ENCODE measurements around the gene RDH13.
"Not testable (repeated sequence)": the region's sequence is repeated elsewhere in the genome, so short reads cannot be mapped to it uniquely, and the experiment has no call there.

The RDH13 gene

DNA sequence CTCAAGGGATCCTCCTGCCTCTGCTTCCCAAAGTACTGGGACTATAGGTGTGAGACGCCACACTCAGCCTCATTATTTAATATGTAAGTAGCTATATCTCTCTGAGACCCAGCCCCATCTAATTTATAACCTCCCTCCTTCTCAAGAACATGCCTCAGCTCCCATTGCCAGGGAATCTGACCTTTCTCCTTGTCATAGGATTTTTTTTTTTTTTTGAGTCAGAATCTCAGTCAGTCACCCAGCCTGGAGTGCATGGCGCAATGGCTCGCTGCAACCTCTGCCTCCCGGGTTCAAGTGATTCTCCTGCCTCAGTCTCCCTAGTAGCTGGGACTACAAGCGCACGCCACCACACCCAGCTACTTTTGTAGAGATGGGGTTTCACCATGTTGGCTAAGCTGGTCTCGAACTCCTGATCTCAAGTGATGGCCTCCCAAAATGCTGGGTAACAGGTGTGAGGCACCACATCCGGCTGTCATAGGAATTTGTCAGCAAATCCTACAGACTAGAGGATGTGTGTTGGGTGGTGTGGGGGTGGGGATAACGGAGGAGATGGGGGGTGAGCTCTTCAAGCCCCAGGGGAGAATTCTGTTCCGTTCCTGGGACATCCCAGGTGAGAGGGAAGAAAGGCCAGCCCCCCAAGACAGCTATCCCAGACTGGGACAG lies 7.6 kb upstream of the RDH13 start:
- H3K36me3 ChIP-seq (ENCODE audit: control insufficient read depth, insufficient read depth, low read length) = no peaks in the 10 kb centered on the region
- H3K9ac ChIP-seq (ENCODE audit: low read length) = no peak overlapping the region
- H3K9me3 ChIP-seq (ENCODE audit: control insufficient read depth, insufficient read depth, low read depth, low read length) = no peaks in the 10 kb centered on the region
- H3K4me3 ChIP-seq (ENCODE audit: low read depth, low read length) = no peak overlapping the region
- peaks cover 14% of the 10 kb centered on the region; the same call in 1 of the 2 replicates for H3K4me1 ChIP-seq (ENCODE audit: control insufficient read depth, insufficient read depth, low read length)
- H3K27ac ChIP-seq (ENCODE audit: low read depth, low read length) = no peak overlapping the region
- H3K27me3 ChIP-seq (ENCODE audit: control insufficient read depth, insufficient read depth, low read length) = peaks cover 88% of the 10 kb centered on the region

DNA sequence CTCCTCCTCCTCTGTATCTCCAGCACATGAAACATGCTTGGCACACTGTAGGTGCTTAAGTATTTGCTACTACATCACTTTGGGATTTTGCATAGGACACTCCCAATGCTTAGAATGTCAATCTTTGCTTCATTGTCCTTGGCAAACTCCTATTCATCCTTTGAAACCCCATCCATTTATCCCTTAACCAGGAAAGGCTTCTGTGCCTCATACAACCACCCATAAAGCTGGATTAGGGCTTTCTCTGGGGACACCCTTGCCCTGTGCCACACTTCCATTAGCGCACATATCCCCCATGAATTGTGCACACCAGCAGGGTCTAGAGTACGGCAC lies 6.9 kb upstream of the RDH13 start:
- H3K36me3 ChIP-seq (ENCODE audit: control insufficient read depth, insufficient read depth, low read length) = no peaks in the 10 kb centered on the region
- no peak overlapping the region for H3K9ac ChIP-seq (ENCODE audit: low read length)
- peak overlapping the region; percentile 53; the same call in 1 of the 2 replicates for H3K4me3 ChIP-seq (ENCODE audit: low read depth, low read length)
- peaks cover 9% of the 10 kb centered on the region; the same call in 1 of the 2 replicates for H3K4me1 ChIP-seq (ENCODE audit: control insufficient read depth, insufficient read depth, low read length)
- peaks cover 90% of the 10 kb centered on the region for H3K27me3 ChIP-seq (ENCODE audit: control insufficient read depth, insufficient read depth, low read length)
- no peaks in the 10 kb centered on the region for H3K9me3 ChIP-seq (ENCODE audit: control insufficient read depth, insufficient read depth, low read depth, low read length)
- H3K27ac ChIP-seq (ENCODE audit: low read depth, low read length) = no peak overlapping the region

DNA sequence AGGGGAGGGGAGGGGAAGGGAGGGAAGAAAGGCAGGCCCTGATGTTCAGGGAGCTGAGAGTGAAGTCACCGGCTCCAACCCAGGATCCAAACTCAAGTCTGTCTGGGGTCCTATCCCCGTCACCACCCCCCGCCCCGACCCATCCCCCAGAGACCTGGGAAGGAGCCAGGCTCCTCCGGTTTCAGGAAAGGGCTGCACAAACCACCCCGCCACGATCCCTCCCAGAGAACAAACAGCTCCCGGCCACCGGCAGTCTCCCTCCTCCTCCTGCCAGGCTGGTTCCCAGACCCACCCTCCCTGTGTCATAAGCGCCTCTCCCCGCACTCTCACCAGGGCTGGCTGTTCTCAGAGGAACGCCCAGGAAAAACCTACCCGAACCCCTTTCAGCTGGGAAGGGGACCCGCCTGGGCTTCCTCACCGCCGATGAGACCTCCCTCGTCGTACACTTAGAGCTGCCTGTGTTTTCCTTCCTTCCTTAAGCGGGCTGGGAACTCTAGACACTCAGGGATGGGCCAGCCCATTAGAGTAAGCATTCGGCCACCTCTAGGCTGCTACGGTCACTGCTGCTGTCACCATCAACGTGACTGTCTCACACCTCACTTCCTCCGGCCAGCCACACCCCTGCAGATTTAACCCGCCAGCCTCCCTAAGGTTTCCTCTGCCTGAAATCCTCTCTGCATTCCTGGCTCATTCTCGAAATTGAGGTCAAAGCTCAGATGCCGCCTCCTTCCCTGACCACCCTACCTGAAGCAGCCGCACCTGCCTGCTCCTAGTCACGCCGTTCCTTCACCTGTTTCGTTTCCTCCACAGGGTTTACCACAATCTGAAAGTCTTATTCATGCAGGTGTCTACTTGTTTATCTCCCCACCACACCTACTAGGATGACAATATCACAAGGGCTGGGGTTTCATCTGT lies 6.3 kb upstream of the RDH13 start:
- Histone ChIP-seq H3K9ac (ENCODE audit: low read length) (no peak overlapping the region), H3K9me3 (ENCODE audit: control insufficient read depth, insufficient read depth, low read depth, low read length) (no peaks in the 10 kb centered on the region), H3K36me3 (ENCODE audit: control insufficient read depth, insufficient read depth, low read length) (no peaks in the 10 kb centered on the region), H3K4me3 (ENCODE audit: low read depth, low read length) (peak overlapping the region; percentile 53), H3K27me3 (ENCODE audit: control insufficient read depth, insufficient read depth, low read length) (peaks cover 92% of the 10 kb centered on the region), H3K4me1 (ENCODE audit: control insufficient read depth, insufficient read depth, low read length) (peaks cover 9% of the 10 kb centered on the region; the same call in 1 of the 2 replicates), H3K27ac (ENCODE audit: low read depth, low read length) (no peak overlapping the region)

DNA sequence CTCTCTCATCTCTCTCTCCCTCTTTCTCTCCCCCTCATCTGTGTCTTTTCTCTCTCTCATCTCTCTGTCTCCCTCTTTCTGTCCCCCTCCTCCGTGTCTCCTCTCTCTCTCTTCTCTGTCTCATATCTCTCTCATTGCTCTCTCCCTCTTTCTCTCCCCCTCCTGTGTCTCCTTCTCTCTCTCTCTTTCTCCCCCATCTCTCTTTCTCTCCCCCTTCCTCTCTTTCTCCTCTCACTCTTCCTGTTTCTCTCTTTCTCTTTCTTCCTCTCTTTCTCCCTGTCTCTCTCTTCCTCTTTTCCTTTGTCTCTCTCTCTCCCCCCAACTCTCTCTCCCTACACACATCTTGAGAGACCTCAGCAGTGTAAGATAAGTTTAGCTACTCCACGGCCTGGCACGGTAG lies 4.9 kb upstream of the RDH13 start:
- peaks cover 9% of the 10 kb centered on the region; the same call in 1 of the 2 replicates for H3K4me1 ChIP-seq (ENCODE audit: control insufficient read depth, insufficient read depth, low read length)
- no peak overlapping the region for H3K27ac ChIP-seq (ENCODE audit: low read depth, low read length)
- peaks cover 89% of the 10 kb centered on the region for H3K27me3 ChIP-seq (ENCODE audit: control insufficient read depth, insufficient read depth, low read length)

DNA sequence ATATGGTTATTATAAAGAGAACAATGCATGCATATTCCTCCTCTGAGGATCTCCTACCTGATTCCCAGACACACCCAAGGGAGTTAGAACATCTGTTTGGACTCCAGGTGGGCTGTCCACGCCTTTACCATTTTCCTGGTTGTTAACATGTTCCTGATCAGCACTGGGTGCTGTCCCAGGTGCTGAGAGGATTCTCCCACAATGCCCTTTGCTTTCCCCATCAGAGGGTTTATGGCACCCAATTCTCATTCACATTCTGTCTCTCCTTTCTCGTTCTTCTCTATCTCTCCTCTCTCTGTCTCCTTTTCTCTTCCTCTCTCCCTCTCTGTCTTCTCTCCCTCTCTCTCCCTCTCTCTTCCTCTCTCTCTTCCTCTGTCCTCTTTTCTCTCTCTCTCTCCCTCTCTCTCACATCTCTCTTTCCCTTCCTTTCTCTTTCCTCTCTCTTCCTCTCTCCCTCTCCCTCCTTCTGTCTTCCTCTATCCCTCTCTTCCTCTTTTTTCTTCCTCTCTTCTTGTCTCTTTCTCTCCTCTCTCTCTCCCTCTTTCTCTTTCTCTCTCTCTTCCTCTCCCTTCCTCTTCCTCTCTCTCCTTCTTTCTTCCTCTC lies 3.3 kb upstream of the RDH13 start:
- no peak overlapping the region for H3K9ac ChIP-seq (ENCODE audit: low read length)
- H3K27me3 ChIP-seq (ENCODE audit: control insufficient read depth, insufficient read depth, low read length) = peaks cover 72% of the 10 kb centered on the region
- H3K27ac ChIP-seq (ENCODE audit: low read depth, low read length) = no peak overlapping the region
- no peaks in the 10 kb centered on the region for H3K9me3 ChIP-seq (ENCODE audit: control insufficient read depth, insufficient read depth, low read depth, low read length)
- no peak overlapping the region for H3K4me3 ChIP-seq (ENCODE audit: low read depth, low read length)
- H3K36me3 ChIP-seq (ENCODE audit: control insufficient read depth, insufficient read depth, low read length) = no peaks in the 10 kb centered on the region
- H3K4me1 ChIP-seq (ENCODE audit: control insufficient read depth, insufficient read depth, low read length) = 0 out of 2 replicates have a peak, but pooled peaks cover 9% of the 10 kb centered on the region

More for the DNA sequence above, 4.9 kb upstream of the RDH13 start:
- no peaks in the 10 kb centered on the region for H3K9me3 ChIP-seq (ENCODE audit: control insufficient read depth, insufficient read depth, low read depth, low read length)
- H3K4me3 ChIP-seq (ENCODE audit: low read depth, low read length) = no peak overlapping the region
- H3K36me3 ChIP-seq (ENCODE audit: control insufficient read depth, insufficient read depth, low read length) = no peaks in the 10 kb centered on the region
- H3K9ac ChIP-seq (ENCODE audit: low read length) = no peak overlapping the region

DNA sequence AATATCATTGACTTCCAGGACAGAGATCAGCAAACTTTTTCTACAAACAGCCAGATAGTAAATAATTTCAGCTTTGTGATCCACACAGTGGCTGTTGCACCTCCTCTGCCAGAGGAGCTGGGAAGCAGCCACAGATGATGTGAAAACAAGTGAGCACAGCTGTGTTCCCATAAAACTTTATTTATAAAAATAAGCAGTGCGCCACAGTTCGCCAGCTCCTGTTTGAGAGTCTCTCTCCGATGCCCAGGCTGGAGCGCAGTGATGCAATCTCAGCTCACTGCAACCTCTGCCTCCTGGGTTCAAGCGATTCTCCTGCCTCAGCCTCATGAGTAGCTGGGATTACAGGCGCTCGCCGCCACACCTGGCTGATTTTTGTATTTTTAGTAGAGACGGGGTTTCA lies 2.6 kb upstream of the RDH13 start:
- not testable (repeated sequence) for H3K9ac ChIP-seq (ENCODE audit: low read length); H3K36me3 ChIP-seq (ENCODE audit: control insufficient read depth, insufficient read depth, low read length); H3K4me1 ChIP-seq (ENCODE audit: control insufficient read depth, insufficient read depth, low read length); H3K9me3 ChIP-seq (ENCODE audit: control insufficient read depth, insufficient read depth, low read depth, low read length); H3K27ac ChIP-seq (ENCODE audit: low read depth, low read length); H3K4me3 ChIP-seq (ENCODE audit: low read depth, low read length)
- H3K27me3 ChIP-seq (ENCODE audit: control insufficient read depth, insufficient read depth, low read length) = peaks cover 65% of the 10 kb centered on the region

DNA sequence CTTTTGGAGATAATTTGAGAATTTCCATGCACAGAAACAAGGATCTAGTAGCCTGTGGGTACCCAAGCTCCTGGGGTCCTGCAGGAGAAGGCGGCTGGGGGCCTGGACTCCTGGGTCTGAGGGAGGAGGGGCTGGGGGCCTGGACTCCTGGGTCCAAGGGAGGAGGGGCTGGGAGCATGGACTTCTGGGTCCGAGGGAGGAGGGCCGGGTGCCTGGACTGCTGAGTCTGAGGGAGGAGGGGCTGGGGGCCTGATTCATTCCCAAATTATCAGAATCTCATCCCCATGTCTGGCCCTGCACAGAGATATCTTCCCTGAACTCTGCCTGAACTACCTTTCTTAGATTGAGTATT lies 520 bp upstream of the RDH13 start:
- Histone ChIP-seq H3K9me3 (ENCODE audit: control insufficient read depth, insufficient read depth, low read depth, low read length) (no peaks in the 10 kb centered on the region), H3K4me3 (ENCODE audit: low read depth, low read length) (no peak overlapping the region), H3K27ac (ENCODE audit: low read depth, low read length) (no peak overlapping the region), H3K9ac (ENCODE audit: low read length) (no peak overlapping the region), H3K36me3 (ENCODE audit: control insufficient read depth, insufficient read depth, low read length) (peaks cover 5% of the 10 kb centered on the region), H3K27me3 (ENCODE audit: control insufficient read depth, insufficient read depth, low read length) (peaks cover 48% of the 10 kb centered on the region), H3K4me1 (ENCODE audit: control insufficient read depth, insufficient read depth, low read length) (no peaks in the 10 kb centered on the region)

DNA sequence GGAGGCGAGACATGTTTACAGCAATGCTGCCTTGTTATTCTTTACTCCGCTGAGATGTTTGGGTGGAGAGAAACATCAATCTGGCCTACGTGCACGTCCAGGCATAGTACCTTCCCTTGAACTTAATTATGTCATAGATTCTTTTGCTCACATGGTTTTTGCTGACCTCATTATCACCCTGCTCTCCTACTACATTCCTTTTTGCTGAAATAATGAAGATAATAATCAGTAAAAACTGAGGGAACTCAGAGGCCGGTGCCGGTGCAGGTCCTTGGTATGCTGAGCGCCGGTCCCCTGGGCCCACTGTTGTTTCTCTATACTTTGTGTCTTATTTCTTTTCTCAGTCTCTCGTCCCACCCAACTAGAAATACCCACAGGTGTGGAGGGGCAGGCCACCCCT lies 2.7 kb downstream of the RDH13 start:
- Histone ChIP-seq H3K36me3 (ENCODE audit: control insufficient read depth, insufficient read depth, low read length) (peaks cover 30% of the 10 kb centered on the region), H3K27me3 (ENCODE audit: control insufficient read depth, insufficient read depth, low read length) (peaks cover 17% of the 10 kb centered on the region)
- H3K4me3 ChIP-seq (ENCODE audit: low read depth, low read length) = not testable (repeated sequence)

DNA sequence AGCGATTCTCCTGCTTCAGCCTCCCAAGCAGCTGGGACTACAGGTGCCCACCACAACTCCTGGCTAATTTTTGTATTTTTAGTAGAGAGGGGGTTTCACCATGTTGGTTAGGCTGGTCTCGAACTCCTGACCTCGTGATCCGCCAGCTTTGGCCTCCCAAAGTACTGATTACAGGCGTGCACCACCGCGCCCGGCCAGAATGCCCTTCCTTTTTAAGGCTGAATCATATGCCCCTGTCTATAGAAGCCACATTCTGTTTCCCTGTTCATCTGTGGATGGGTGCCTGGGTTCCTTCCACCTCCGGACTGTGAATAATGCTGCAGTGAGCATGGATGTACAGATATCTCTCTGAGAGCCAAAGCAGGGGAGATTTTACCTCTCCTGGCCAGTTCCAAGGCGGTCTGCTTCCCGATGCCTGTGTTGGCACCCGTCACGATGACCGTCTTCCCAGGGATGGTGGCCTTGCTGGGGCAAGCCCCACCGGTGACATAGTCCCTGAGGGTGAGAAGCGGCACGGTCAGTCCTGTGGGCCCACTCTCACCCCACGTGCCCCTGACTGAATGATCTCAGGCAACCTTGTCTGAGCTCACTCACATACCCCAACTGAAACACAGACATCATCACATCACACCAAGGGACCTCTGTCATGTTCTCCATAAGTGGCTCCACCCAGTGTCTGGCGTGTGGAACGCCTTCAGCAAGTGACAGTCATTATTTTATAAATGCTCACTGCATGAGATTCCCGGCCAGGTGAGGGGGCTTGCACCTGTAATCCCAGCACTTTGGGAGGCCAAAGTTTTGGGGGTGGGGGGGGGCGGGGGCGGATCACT lies 4.0 kb downstream of the RDH13 start:
- Histone ChIP-seq H3K4me3 (ENCODE audit: low read depth, low read length) (no peak overlapping the region), H3K27me3 (ENCODE audit: control insufficient read depth, insufficient read depth, low read length) (peaks cover 5% of the 10 kb centered on the region), H3K27ac (ENCODE audit: low read depth, low read length) (no peak overlapping the region), H3K9ac (ENCODE audit: low read length) (no peak overlapping the region), H3K9me3 (ENCODE audit: control insufficient read depth, insufficient read depth, low read depth, low read length) (no peaks in the 10 kb centered on the region), H3K4me1 (ENCODE audit: control insufficient read depth, insufficient read depth, low read length) (no peaks in the 10 kb centered on the region), H3K36me3 (ENCODE audit: control insufficient read depth, insufficient read depth, low read length) (peaks cover 37% of the 10 kb centered on the region)

More for the DNA sequence above, 2.7 kb downstream of the RDH13 start:
- not testable (repeated sequence) for H3K9ac ChIP-seq (ENCODE audit: low read length); H3K4me1 ChIP-seq (ENCODE audit: control insufficient read depth, insufficient read depth, low read length); H3K27ac ChIP-seq (ENCODE audit: low read depth, low read length); H3K9me3 ChIP-seq (ENCODE audit: control insufficient read depth, insufficient read depth, low read depth, low read length)

DNA sequence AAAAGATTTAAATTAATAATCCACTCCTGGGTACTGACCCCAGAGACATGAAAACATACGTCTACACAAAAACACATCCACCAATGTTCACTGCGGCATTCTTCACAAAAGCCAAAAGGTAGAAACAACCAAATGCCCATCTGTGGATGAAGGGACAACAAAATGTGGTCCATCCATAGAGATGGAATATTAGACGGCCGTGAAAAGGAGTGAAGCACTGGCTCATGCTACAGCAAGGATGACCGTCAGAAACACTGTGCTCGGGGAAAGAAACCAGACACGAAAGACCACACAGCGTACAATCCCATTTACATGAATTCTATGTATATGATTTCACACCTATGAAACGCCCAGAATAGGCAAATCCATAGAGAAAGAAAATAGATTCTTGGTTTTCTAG lies 6.1 kb downstream of the RDH13 start:
- Histone ChIP-seq H3K27me3 (ENCODE audit: control insufficient read depth, insufficient read depth, low read length) (no peaks in the 10 kb centered on the region), H3K4me3 (ENCODE audit: low read depth, low read length) (no peak overlapping the region), H3K27ac (ENCODE audit: low read depth, low read length) (no peak overlapping the region), H3K4me1 (ENCODE audit: control insufficient read depth, insufficient read depth, low read length) (no peaks in the 10 kb centered on the region), H3K36me3 (ENCODE audit: control insufficient read depth, insufficient read depth, low read length) (peaks cover 48% of the 10 kb centered on the region), H3K9me3 (ENCODE audit: control insufficient read depth, insufficient read depth, low read depth, low read length) (no peaks in the 10 kb centered on the region), H3K9ac (ENCODE audit: low read length) (no peak overlapping the region)

All from HUES6 (cell line).